K562 (cell line): ENCODE results near the gene OLAH. TPM values are rescaled to one million over a fixed set of nuclear protein-coding genes. Genes with fewer than 3 reads are reported as not detected.

Source experiments
- ATF7 ChIP-seq: fragments of 450-650 bp; IDR thresholded peaks from 2 replicates; pipeline ENCODE4 v1.7.1; 2014; ENCODE audit warnings: mild to moderate bottlenecking, moderate library complexity
- BMI1 ChIP-seq: fragments of 150-350 bp; IDR thresholded peaks from 2 replicates; pipeline ENCODE4 v1.6.1; 2014; ENCODE audit warnings: low read length
- CEBPB ChIP-seq: fragments of 450-650 bp; IDR thresholded peaks from 2 replicates; pipeline ENCODE4 v1.6.1; 2016; ENCODE audit warnings: missing genetic modification characterization, missing compliant biosample characterization
- CHD2 ChIP-seq: IDR thresholded peaks from 2 replicates; pipeline ENCODE4 v1.6.1; 2011; ENCODE audit warnings: low read depth, low read length
- DMBX1 ChIP-seq: fragments of 250-450 bp; sonication (Bioruptor Pico); IDR thresholded peaks from 2 replicates; pipeline ENCODE4 v1.8.0; 2022; ENCODE audit warnings: inconsistent platforms, mild to moderate bottlenecking, moderate library complexity, borderline replicate concordance
- ELF4 ChIP-seq: fragments of 450-650 bp; formaldehyde crosslinking; IDR thresholded peaks from 2 replicates; pipeline ENCODE4 v1.4.0; 2022; ENCODE audit warnings: missing genetic modification characterization
- FOXJ3 ChIP-seq: sonication (generic); formaldehyde crosslinking; IDR thresholded peaks from 2 replicates; pipeline ENCODE4 v1.4.0; 2020; ENCODE audit warnings: mild to moderate bottlenecking, missing genetic modification reagents
- HNRNPL ChIP-seq: fragments of 200-400 bp; formaldehyde crosslinking; IDR thresholded peaks from 2 replicates; pipeline ENCODE4 v1.6.1; 2017; ENCODE audit warnings: low read depth, mild to moderate bottlenecking, low read length
- KDM5B ChIP-seq: fragments of 200-600 bp; sonication (generic); IDR thresholded peaks from 2 replicates; pipeline ENCODE4 v1.6.1; 2012; ENCODE audit warnings: low read depth, mild to moderate bottlenecking, moderate library complexity, low read length, control low read depth, inconsistent platforms; ENCODE audit not compliant: insufficient replicate concordance
- MTA3 ChIP-seq: fragments of 450-650 bp; formaldehyde crosslinking; IDR thresholded peaks from 2 replicates; pipeline ENCODE4 v1.6.1; 2017; ENCODE audit warnings: mild to moderate bottlenecking, borderline replicate concordance
- NRF1 ChIP-seq, 2 experiments: fragments of 450-650 bp; IDR thresholded peaks in 1 of 2; conservative IDR thresholded peaks in 1 of 2; 2 replicates each; pipeline ENCODE4 v1.6.1; 2014; ENCODE audit warnings: mild to moderate bottlenecking in 2 of 2
- POLR2G ChIP-seq: fragments of 200-400 bp; formaldehyde crosslinking; IDR thresholded peaks from 2 replicates; pipeline ENCODE4 v1.6.1; 2017; ENCODE audit warnings: low read depth, mild to moderate bottlenecking, antibody characterized with exemption, low read length, moderate library complexity
- RB1 ChIP-seq: fragments of 450-650 bp; IDR thresholded peaks from 2 replicates; pipeline ENCODE4 v1.6.1; 2017; ENCODE audit warnings: low read depth, mild to moderate bottlenecking
- RBM34 ChIP-seq: fragments of 200-400 bp; formaldehyde crosslinking; IDR thresholded peaks from 2 replicates; pipeline ENCODE4 v1.6.1; 2018; ENCODE audit warnings: low read length, borderline replicate concordance; ENCODE audit not compliant: insufficient read depth
- RCOR1 ChIP-seq, 2 experiments: IDR thresholded peaks; 2 replicates each; pipeline ENCODE4 v1.6.1; 2012; ENCODE audit warnings: low read depth in 2 of 2, low read length in 2 of 2, borderline replicate concordance in 1 of 2, improper control_type of control experiment in 1 of 2
- SP1 ChIP-seq: sonication (generic); formaldehyde crosslinking; IDR thresholded peaks from 2 replicates; pipeline ENCODE4 v1.8.1; 2022; ENCODE audit warnings: mild to moderate bottlenecking, missing genetic modification reagents
- TRIM28 ChIP-seq: fragments of 450-650 bp; IDR thresholded peaks from 2 replicates; pipeline ENCODE4 v1.6.1; 2017
- ZNF263 ChIP-seq: sonication (generic); formaldehyde crosslinking; IDR thresholded peaks from 2 replicates; pipeline ENCODE4 v1.8.0; 2022; ENCODE audit warnings: mild to moderate bottlenecking, missing genetic modification reagents, borderline replicate concordance
- polyA plus RNA-seq, 8 experiments: library from polyadenylated mRNA; depleted of rRNA in 4 of 8; stranded (reverse) in 5 of 8; unstranded in 3 of 8; fragments of >200 nt; fragmentation: Nextera tagmentation in 2 of 8; fragmentation: Illumina TruSeq in 1 of 8; extraction: Ambion mirVana in 2 of 8; extraction: Trizol in 1 of 8; gene quantifications; 2 replicates each; pipeline versions ENCODE4 v1.2.1 to v1.2.3, GENCODE V29; 2011 to 2014; ENCODE audit warnings: inconsistent platforms in 1 of 8, missing spikeins in 1 of 8
- total RNA-seq, 7 experiments: library from RNA; depleted of rRNA in 6 of 7; stranded (reverse); fragments of >200 nt in 6 of 7; fragmentation: Illumina TruSeq in 2 of 7; extraction: Trizol in 2 of 7; gene quantifications; 2 replicates each; pipeline versions ENCODE4 v1.2.1 to v1.2.3, GENCODE V29; 2011 to 2021; ENCODE audit warnings: low replicate concordance in 1 of 7
- TF ChIP-seq, protein P1 (sequence below), 2 experiments: IDR thresholded peaks; 2 replicates each; pipeline ENCODE4 v1.6.1; 2011; ENCODE audit warnings: borderline replicate concordance in 1 of 2, control low read depth in 1 of 2, low read depth in 1 of 2, low read length in 1 of 2, mild to moderate bottlenecking in 1 of 2, mixed read lengths in 1 of 2, moderate library complexity in 1 of 2; ENCODE audit not compliant: insufficient read depth in 1 of 2, insufficient read length in 1 of 2, poor library complexity in 1 of 2, severe bottlenecking in 1 of 2; ENCODE audit errors: extremely low read depth in 1 of 2
- TF ChIP-seq, protein P2 (sequence below): fragments of 250-450 bp; sonication (Bioruptor Pico); IDR thresholded peaks from 2 replicates; pipeline ENCODE4 v1.5.1; 2021; ENCODE audit warnings: mild to moderate bottlenecking
- TF ChIP-seq, protein P3 (sequence below), 3 experiments: IDR thresholded peaks in 2 of 3; conservative IDR thresholded peaks in 1 of 3; 2 replicates each; pipeline ENCODE4 v1.5.1; 2011 to 2012; ENCODE audit warnings: low read length in 3 of 3, mild to moderate bottlenecking in 3 of 3, control low read depth in 2 of 3, improper control_type of control experiment in 1 of 3, inconsistent platforms in 1 of 3, low read depth in 1 of 3, mixed read lengths in 1 of 3, moderate library complexity in 1 of 3; ENCODE audit not compliant: insufficient read depth in 2 of 3
- TF ChIP-seq, protein P4 (sequence below): sonication (generic); formaldehyde crosslinking; IDR thresholded peaks from 2 replicates; pipeline ENCODE4 v1.8.0; 2022; ENCODE audit warnings: mild to moderate bottlenecking, missing genetic modification reagents

OLAH gene
- total and polyA plus RNA-seq, 9 of the 15 experiments (the other 6 are each of a cell fraction or from before 2014, with no cell fraction given): 0.11 to 0.45 (median 0.18) TPM; not detected in 3

DNA sequence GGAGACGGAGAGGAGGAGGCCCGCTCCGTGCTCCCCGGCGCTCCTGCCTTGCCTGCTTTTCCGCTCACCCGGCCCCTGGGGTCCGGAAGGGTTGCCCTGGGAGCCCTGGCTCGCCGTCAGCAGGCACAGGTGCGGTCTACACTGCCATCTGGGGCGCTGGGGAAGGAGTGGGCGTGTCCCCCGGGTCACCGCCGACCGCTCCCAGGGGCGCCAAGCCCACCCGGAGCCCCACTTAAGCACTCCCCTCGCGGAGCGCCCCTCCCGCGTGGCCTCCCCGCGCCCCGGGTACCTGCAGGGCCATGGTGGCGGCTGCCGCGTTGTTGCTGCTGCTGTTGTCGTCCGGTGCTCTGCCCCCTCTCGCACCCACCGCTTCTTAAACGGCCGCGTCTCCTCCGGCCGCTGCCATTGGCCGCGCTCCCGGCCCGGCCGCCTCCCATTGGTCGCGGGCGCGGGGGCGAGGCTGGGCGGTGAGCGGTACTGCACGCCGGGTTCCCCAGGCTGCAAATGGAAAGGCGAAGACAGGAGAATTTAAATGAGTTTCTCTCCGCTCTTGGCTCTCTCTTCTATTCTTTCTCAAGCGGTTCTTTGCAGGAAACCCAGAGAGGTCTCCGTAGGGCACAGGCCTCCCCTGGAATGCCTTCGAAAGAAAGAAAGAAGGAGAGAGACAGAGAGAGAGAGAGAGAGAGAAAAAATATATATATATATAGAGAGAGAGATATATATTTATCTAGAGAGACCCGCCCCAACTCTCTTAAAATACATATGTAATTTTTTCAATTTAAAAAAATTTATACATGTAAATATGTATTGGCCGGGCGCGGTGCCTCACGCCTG, 44.9 kb downstream of the OLAH start, which contains the start of gene ACBD7 (continued):
- TF ChIP-seq, protein P1, sequence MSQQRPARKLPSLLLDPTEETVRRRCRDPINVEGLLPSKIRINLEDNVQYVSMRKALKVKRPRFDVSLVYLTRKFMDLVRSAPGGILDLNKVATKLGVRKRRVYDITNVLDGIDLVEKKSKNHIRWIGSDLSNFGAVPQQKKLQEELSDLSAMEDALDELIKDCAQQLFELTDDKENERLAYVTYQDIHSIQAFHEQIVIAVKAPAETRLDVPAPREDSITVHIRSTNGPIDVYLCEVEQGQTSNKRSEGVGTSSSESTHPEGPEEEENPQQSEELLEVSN (IDR thresholded peaks at IDR 0.05; ENCODE audit: borderline replicate concordance in 1 of 2, extremely low read depth in 1 of 2, insufficient read depth in 1 of 2, insufficient read length in 1 of 2, low read depth in 1 of 2, low read length in 1 of 2, poor library complexity in 1 of 2, severe bottlenecking in 1 of 2): peak; percentile 84 to 96
- no peak for TF ChIP-seq DMBX1
- TF ChIP-seq TRIM28: no peak
- no peak for TF ChIP-seq KDM5B
- TF ChIP-seq ELF4 (CRISPR knock-in tag): no peak
- TF ChIP-seq ATF7: 0 out of 2 replicates have a peak, but pooled peaks have one; percentile 27
- TF ChIP-seq, protein P2, sequence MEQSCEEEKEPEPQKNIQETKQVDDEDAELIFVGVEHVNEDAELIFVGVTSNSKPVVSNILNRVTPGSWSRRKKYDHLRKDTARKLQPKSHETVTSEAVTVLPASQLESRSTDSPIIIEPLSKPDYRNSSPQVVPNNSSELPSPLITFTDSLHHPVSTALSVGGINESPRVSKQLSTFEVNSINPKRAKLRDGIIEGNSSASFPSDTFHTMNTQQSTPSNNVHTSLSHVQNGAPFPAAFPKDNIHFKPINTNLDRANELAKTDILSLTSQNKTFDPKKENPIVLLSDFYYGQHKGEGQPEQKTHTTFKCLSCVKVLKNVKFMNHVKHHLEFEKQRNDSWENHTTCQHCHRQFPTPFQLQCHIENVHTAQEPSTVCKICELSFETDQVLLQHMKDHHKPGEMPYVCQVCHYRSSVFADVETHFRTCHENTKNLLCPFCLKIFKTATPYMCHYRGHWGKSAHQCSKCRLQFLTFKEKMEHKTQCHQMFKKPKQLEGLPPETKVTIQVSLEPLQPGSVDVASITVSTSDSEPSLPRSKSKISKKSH: no peak
- TF ChIP-seq, protein P3, sequence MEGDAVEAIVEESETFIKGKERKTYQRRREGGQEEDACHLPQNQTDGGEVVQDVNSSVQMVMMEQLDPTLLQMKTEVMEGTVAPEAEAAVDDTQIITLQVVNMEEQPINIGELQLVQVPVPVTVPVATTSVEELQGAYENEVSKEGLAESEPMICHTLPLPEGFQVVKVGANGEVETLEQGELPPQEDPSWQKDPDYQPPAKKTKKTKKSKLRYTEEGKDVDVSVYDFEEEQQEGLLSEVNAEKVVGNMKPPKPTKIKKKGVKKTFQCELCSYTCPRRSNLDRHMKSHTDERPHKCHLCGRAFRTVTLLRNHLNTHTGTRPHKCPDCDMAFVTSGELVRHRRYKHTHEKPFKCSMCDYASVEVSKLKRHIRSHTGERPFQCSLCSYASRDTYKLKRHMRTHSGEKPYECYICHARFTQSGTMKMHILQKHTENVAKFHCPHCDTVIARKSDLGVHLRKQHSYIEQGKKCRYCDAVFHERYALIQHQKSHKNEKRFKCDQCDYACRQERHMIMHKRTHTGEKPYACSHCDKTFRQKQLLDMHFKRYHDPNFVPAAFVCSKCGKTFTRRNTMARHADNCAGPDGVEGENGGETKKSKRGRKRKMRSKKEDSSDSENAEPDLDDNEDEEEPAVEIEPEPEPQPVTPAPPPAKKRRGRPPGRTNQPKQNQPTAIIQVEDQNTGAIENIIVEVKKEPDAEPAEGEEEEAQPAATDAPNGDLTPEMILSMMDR (IDR thresholded peaks at IDR 0.05 in 2 of 3, conservative IDR thresholded peaks at IDR 0.05 in 1 of 3; ENCODE audit: insufficient read depth in 2 of 3, low read depth in 1 of 3, low read length in 3 of 3): peak; percentile 17 to 35 (median 19); a peak in 3 of 6 replicates
- TF ChIP-seq MTA3: peak; percentile 52; the same call in 1 of the 2 replicates
- no peak for TF ChIP-seq RCOR1 (IDR thresholded peaks at IDR 0.05; ENCODE audit: borderline replicate concordance in 1 of 2, low read depth in 2 of 2, low read length in 2 of 2)
- TF ChIP-seq CHD2: peak; percentile 53; the same call in 1 of the 2 replicates
- no peak for TF ChIP-seq BMI1
- TF ChIP-seq SP1 (CRISPR knock-in tag): peak; percentile 73
- peak; percentile 71 for TF ChIP-seq POLR2G
- TF ChIP-seq NRF1 (conservative IDR thresholded peaks at IDR 0.05 in 1 of 2, IDR thresholded peaks at IDR 0.05 in 1 of 2): peak in 1 of 2 experiments; percentile 25; a peak in 1 of 4 replicates
- 0 out of 2 replicates have a peak, but pooled peaks have one; percentile 40 for TF ChIP-seq HNRNPL
- TF ChIP-seq, protein P4, sequence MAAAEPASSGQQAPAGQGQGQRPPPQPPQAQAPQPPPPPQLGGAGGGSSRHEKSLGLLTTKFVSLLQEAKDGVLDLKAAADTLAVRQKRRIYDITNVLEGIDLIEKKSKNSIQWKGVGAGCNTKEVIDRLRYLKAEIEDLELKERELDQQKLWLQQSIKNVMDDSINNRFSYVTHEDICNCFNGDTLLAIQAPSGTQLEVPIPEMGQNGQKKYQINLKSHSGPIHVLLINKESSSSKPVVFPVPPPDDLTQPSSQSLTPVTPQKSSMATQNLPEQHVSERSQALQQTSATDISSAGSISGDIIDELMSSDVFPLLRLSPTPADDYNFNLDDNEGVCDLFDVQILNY: no peak
- peak; percentile 55; the same call in 1 of the 2 replicates for TF ChIP-seq RB1
- TF ChIP-seq CEBPB (tag): no peak
- TF ChIP-seq FOXJ3 (CRISPR knock-in tag): no peak
- peak; percentile 84 for TF ChIP-seq ZNF263
- TF ChIP-seq RBM34: 0 out of 2 replicates have a peak, but pooled peaks have one; percentile 27
